MM.1S (cell line): ENCODE measurements around the gene VEGFC.

Source experiments
- EZH2 ChIP-seq: fragments of 300-600 bp; sonication (generic); optimal IDR thresholded peaks from 2 replicates; pipeline ENCODE3; 2017; ENCODE audit warnings: low read depth, mild to moderate bottlenecking, antibody characterized with exemption, low read length, mixed read lengths
- EZH2phosphoT487 ChIP-seq: fragments of 300-600 bp; sonication (generic); IDR thresholded peaks from 2 replicates; pipeline ENCODE4 v1.6.1; 2018; ENCODE audit warnings: antibody characterized with exemption, low read length
- TF ChIP-seq, protein P1 (sequence below): fragments of 300-600 bp; sonication (generic); IDR thresholded peaks from 2 replicates; pipeline ENCODE4 v1.5.1; 2016; ENCODE audit warnings: antibody characterized with exemption, low read length, mixed read lengths

GRCh38 chr4:176735300-176735699, 57.4 kb downstream of the VEGFC start:
- TF ChIP-seq, protein P1, sequence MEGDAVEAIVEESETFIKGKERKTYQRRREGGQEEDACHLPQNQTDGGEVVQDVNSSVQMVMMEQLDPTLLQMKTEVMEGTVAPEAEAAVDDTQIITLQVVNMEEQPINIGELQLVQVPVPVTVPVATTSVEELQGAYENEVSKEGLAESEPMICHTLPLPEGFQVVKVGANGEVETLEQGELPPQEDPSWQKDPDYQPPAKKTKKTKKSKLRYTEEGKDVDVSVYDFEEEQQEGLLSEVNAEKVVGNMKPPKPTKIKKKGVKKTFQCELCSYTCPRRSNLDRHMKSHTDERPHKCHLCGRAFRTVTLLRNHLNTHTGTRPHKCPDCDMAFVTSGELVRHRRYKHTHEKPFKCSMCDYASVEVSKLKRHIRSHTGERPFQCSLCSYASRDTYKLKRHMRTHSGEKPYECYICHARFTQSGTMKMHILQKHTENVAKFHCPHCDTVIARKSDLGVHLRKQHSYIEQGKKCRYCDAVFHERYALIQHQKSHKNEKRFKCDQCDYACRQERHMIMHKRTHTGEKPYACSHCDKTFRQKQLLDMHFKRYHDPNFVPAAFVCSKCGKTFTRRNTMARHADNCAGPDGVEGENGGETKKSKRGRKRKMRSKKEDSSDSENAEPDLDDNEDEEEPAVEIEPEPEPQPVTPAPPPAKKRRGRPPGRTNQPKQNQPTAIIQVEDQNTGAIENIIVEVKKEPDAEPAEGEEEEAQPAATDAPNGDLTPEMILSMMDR: no peak
- no peak for TF ChIP-seq EZH2
- TF ChIP-seq EZH2phosphoT487: no peak
